GM11168 (cell line): ENCODE measurements around the gene CNTN4.

ENCODE experiments used
- in situ Hi-C: fragments of 300-500 bp; cut with MboI; formaldehyde crosslinking; loops from one replicate; pipeline ENCODE4 v1.12.0; 2022; ENCODE audit warnings: low sequenced_read_pairs; ENCODE audit not compliant: unreplicated experiment

The CNTN4 gene

GRCh38 chr3:2929574-2929973 lies 830.9 kb downstream of the CNTN4 start:
- in situ Hi-C loops, result no loop called here

GRCh38 chr3:2931265-2931664 lies 832.6 kb downstream of the CNTN4 start:
- in situ Hi-C loops, result no loop called here

- in situ Hi-C loops, result no loop called here
Measured at GRCh38 chr3:2934541-2934940, 835.9 kb downstream of the CNTN4 start.

GRCh38 chr3:2937055-2937454 lies 838.4 kb downstream of the CNTN4 start:
- in situ Hi-C loops, result no loop called here

GRCh38 chr3:2937592-2937991 lies 838.9 kb downstream of the CNTN4 start:
- in situ Hi-C loops, result no loop called here

GRCh38 chr3:2938711-2939110 lies 840.0 kb downstream of the CNTN4 start:
- in situ Hi-C loops, result no loop called here

- in situ Hi-C loops, result no loop called here
Measured at GRCh38 chr3:2940062-2940461, 841.4 kb downstream of the CNTN4 start.

- in situ Hi-C loops, result no loop called here
Measured at GRCh38 chr3:2944628-2945027, 846.0 kb downstream of the CNTN4 start.

GRCh38 chr3:2945121-2945520 lies 846.5 kb downstream of the CNTN4 start:
- in situ Hi-C loops, result no loop called here

GRCh38 chr3:2947536-2947935 lies 848.9 kb downstream of the CNTN4 start:
- in situ Hi-C loops, result no loop called here

GRCh38 chr3:2948882-2949281 lies 850.2 kb downstream of the CNTN4 start:
- in situ Hi-C loops, result no loop called here

GRCh38 chr3:2950159-2950558 lies 851.5 kb downstream of the CNTN4 start:
- in situ Hi-C loops, result no loop called here

- in situ Hi-C loops, result no loop called here
Measured at GRCh38 chr3:2957115-2957514, 858.4 kb downstream of the CNTN4 start.

GRCh38 chr3:2958551-2958950 lies 859.9 kb downstream of the CNTN4 start:
- in situ Hi-C loops, result no loop called here

- in situ Hi-C loops, result no loop called here
Measured at GRCh38 chr3:2961576-2961975, 862.9 kb downstream of the CNTN4 start.

GRCh38 chr3:2967871-2968270 lies 869.2 kb downstream of the CNTN4 start:
- in situ Hi-C loops, result no loop called here

GRCh38 chr3:2968475-2968874 lies 869.8 kb downstream of the CNTN4 start:
- in situ Hi-C loops, result no loop called here

GRCh38 chr3:2976212-2976611 lies 877.5 kb downstream of the CNTN4 start:
- in situ Hi-C loops, result no loop called here

- in situ Hi-C loops, result no loop called here
Measured at GRCh38 chr3:2976796-2977195, 878.1 kb downstream of the CNTN4 start.

- in situ Hi-C loops, result no loop called here
Measured at GRCh38 chr3:2978977-2979732, 880.5 kb downstream of the CNTN4 start.

GRCh38 chr3:2984005-2984830 lies 885.6 kb downstream of the CNTN4 start:
- in situ Hi-C loops, result no loop called here

- in situ Hi-C loops, result no loop called here
Measured at GRCh38 chr3:2984831-2985220, 886.2 kb downstream of the CNTN4 start.
